CD4-positive, alpha-beta T cell treated with Interleukin-6 at 100 ng/mL for 8 hours (primary cell): Measurements from ENCODE around the gene GPR3.
"Not testable (repeated sequence)": the region's sequence is repeated elsewhere in the genome, so short reads cannot be mapped to it uniquely, and the experiment has no call there.

Source experiments
- DNase-seq: peaks from one replicate; pipeline ENCODE4 v3.0.0-alpha.2; 2020; ENCODE audit warnings: mixed read lengths, low spot score

Gene GPR3

GRCh38 chr1:27400082-27400962 lies 7.9 kb downstream of the GPR3 start:
- no peak for DNase-seq

DNA sequence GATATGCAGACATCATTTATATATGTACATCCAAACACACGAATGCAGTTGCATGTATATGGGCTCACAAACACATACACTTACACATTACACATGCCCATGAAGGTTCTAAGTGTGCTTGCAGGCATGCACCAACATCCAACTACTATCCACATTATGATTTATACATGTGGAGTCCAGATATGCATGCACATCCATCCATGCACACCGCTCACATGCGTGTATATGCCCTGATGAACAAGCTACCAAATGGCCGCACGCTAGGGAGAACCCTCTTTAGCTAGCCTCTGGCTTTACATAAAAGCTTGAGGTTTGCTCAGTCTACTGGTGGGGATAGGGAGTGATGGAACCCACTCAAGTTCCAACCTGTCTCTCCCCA lies 8.5 kb downstream of the GPR3 start:
- no peak for DNase-seq

DNA sequence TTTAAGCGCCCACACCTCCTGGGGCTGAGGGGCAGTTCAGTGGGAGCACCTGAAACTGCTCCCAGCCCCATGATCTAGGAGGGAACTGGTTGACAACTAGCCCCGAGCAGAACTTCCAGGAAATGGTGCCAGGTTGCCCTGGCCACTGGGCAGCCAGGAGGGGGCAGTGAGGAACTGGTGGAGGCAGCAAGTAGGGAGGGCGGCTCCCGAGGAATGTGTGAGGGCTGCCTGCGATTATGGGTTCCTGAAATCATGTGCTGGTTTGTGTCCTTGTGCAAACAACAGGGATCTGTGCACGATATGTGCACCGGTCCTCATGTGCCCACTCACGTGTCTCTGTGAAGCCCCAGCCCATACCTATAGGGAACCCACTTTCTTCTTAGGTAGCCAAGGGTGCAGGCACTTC lies 9.9 kb downstream of the GPR3 start:
- DNase-seq: no peak

- DNase-seq: peak; percentile 41
These were observed 10.8 kb downstream of the GPR3 start for GRCh38 chr1:27403065-27403726.

GRCh38 chr1:27403931-27404330 lies 11.5 kb downstream of the GPR3 start:
- DNase-seq: no peak

DNA sequence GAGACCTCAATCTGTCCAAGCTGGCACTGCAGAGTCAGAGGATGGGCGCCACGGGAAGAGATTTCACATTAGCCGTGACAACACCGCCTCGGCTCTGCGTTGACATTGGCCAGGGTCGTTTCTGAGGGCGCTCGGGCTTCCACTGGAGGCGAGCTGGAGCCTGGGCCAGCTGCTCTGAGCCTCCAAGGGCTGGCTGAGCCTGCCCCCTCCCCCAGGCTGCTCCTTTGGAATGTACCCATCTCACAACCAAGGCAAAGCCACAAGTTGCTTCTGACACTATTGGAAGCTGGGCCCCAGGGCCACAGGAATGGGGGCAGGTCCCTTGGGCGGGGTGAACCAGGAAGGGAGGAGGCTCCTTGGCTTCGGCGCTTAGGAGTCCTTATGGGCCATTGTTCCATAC lies 12.7 kb downstream of the GPR3 start:
- DNase-seq: no peak

DNA sequence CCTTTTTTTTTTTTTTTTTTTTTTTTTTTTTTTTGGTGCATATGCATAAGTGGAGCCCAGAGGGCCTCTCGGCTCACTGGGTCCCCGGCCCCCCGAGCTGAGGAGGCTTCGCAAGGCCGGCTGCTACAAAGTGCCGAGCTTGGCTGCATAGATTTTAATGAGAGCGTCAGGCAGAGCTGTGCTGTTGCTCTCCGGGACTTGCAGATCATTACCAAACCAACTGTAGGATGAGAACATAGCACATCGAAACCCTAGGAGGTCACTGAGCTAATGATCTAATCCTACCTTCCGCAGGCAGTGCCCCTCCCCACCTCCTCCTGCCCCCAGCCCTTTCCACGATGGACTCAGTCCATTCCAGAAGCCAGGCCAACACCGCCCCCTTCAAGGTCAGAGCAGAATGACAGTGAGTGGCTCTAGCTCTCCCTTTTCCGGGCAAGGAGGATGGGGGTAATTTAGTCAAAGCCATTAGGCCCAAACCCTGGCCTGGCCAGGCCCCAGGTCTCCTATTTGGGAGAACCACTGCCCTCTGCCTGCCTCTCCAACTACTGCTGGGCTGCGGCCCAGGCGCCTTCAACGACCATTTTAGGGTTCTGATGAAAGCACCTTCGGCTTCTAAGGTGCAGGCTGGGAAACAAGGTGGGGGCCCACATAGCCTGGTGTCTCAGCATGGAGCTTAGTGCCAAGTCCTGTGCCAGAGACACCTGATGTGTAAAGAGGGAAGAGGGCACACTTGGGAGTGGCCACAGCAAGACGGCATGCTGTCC lies 13.4 kb downstream of the GPR3 start:
- DNase-seq: not testable (repeated sequence)

DNA sequence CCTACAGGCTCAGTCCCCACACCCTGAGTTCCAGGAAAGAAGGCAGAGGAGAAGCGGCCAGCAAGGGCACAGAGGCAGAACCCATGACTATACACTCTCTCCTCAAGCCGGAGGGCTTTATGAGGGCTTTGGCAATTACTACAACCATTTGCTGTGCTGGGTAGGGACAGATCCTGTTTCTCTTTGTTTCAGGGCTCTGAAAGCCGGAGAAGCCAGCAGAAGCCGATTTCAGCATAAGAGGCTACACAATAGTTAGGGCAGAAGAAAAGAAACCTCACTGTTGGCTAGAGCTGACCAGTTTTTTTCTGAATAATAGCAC lies 13.9 kb downstream of the GPR3 start:
- no peak for DNase-seq

- DNase-seq: not testable (repeated sequence)
These were observed 14.4 kb downstream of the GPR3 start for GRCh38 chr1:27406791-27407190.

GRCh38 chr1:27408151-27408550 lies 15.7 kb downstream of the GPR3 start:
- DNase-seq: no peak

- no peak for DNase-seq
These were observed 17.2 kb downstream of the GPR3 start for GRCh38 chr1:27409669-27410068.

- no peak for DNase-seq
These were observed 18.3 kb downstream of the GPR3 start for GRCh38 chr1:27410709-27411108.

GRCh38 chr1:27412502-27412901 lies 20.1 kb downstream of the GPR3 start:
- no peak for DNase-seq

DNA sequence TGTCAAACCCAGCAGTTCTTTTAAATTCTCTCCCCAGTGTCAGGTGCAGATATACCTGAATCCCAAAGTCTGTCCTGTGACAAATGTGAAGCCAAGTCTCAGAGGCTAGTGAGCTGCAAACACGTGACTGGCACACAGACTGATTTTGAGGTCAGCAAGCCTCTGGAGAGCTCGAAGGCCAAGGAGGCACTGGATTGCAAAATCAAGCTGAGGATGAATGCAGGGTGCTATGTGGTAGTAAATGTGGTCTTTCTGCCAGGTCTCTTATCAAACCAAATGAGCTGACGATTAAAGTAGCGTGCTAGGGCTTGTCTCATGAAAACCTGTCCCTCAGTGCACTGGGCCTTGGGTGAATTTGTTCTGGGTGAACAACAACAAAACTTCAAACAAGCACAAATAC lies 20.6 kb downstream of the GPR3 start:
- no peak for DNase-seq

DNA sequence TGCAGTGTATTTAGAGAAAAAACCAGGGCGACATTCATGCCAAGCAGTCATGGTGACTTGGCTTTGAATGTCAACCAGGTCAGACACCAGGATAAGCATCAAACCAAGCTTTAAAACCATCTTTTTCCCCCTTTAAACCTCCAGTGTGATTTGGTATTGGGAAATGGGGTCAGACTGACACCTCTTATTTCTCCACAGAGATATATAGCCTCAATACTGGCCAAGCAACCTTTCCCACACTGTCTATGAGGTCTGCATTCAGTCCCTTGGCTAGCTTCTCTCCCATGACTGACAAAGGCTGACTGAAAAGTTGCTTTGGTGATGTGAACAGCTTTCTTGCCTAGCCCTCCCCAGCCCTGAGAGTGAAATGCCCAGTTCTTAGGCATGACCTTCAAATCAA lies 21.7 kb downstream of the GPR3 start:
- no peak for DNase-seq

DNA sequence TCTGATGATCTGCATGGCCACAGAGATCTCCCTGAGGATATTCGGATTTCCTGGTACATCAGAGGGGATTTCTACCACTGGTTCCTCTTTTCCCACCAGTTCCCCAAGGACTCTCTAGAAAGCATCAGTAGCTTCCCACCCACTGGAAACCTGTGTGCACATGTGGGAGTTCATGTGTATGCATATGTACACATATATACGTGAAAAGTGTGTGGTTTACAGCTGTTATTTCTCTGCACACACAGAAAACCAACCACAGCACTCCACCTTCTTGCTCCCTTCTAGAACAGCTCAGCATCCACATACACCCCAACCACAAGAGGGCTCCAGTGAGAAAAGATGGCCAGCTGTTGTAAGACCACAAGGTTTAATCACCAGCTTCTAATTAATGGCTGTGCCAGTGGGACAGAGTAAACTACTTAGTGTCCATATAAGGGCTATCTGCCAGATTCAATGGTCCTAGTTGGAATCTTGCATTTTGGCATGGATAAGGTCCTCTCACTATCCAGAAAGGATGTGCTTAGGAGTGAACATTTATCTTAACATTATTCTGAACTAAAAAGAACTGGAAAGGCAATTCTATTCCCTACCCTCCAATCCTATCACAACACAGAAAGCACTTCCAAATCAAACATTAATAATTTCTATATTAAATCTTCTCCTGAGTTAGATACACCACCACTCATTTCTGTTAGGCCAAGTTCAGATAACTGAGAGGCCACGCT lies 24.1 kb downstream of the GPR3 start:
- peak; percentile 68 for DNase-seq

DNA sequence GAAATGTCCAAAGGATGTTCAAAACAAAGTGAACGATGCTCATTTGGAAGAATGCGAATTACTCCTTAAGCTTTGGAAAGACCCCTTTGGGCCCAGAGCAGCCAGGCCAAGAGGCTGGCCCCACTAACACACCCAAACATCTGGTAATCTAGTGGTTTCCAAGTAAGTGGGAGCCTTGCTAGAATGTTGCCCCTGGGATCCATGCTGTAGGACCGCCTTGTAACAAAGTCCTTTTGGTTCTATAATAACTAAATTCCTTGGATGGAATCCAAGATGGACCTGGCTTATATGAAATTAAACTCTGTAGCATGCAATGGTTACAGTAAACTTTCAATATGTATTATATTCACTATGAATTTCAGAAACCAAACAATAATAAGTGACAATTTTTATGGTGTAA lies 25.3 kb downstream of the GPR3 start:
- DNase-seq: no peak

GRCh38 chr1:27418326-27419185 lies 26.1 kb downstream of the GPR3 start:
- DNase-seq: peak; percentile 54

DNA sequence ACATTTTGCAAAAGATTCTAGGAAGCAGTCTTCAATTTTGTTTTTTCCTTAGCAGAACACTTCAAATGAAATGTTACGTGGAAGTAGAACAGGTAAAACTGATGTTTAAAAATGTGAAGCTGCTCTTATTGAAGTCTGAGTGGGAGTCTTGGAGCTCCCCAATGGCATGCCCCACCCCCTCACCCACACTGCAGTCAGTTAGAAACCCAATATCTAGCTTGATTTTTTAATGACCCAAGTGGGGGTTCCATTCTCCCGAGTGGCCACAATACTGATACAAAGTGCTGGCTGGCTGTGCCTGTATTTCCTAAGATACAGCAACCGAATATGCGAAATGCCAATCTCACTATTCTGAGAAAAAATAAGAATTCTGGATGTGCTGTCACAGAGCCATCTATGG lies 31.3 kb downstream of the GPR3 start:
- no peak for DNase-seq

DNA sequence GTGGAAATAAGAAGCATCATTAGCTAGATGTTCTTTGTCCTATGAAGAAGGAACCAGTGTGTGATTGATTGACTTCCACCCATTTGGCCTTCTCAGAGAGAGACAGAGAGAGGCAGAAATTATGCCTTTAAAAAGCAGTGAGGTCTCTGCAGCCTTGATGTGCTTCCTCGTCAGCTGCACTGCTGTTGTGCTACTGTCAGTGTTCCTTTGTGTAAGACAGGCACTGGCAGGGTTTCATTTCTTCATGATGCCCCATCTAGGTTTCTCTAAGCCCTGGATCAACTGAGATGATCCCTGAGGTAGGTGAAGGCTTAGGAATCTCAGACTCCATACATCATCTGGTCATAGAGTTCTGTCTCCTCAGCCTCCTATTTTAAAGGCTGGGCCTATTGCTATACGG lies 34.9 kb downstream of the GPR3 start:
- DNase-seq: no peak

DNA sequence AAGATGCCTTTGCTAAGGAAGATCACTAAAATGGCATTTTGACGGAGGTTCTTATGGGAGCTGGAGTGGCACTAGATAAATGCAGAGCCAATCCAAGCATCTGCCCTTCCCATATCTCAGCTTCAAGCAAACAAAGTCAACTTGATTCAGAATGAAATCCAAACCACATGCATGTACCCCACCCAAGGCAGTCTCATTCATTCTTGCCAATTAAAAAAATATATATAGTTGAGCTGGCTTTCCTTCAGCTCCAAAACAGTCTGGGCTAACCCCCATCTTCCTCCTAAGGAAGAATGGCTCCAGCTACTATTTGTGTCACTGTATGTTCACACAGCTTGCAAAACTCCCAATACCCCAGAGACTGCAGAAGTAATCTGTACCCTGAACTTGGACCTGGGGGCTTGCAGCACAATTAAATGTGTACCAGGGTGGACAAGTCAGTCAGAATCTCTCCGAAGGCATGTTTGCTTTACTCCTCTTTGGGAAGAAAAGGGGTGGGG lies 35.4 kb downstream of the GPR3 start:
- no peak for DNase-seq
